SK-N-SH (cell line): ENCODE results near the gene EEF1A2. TPM values are rescaled to one million over a fixed set of nuclear protein-coding genes. Genes with fewer than 3 reads are reported as not detected.

Experiments
- CTCF ChIA-PET: fragments of 300-600, 350-600 bp; formaldehyde crosslinking; extraction: SDS; loops from one replicate; lab custom pipeline; 2021; lab: Yijun Ruan, JAX
- POLR2A ChIA-PET: fragments of 350-600 bp; sonication (Branson Sonifier 250); formaldehyde crosslinking; extraction: SDS; loops from one replicate; lab custom pipeline; 2020; ENCODE audit warnings: antibody characterized with exemption, inconsistent platforms; lab: Yijun Ruan, JAX
- DNase-seq: peaks from one replicate; pipeline ENCODE4 v3.0.0; 2012
- H2AFZ ChIP-seq: fragments of 200-600 bp; sonication (generic); 2 replicates; pipeline ENCODE4 v1.8.1; 2016; ENCODE audit warnings: antibody characterized with exemption, mild to moderate bottlenecking, low read depth
- H3F3A ChIP-seq: fragments of 200-600 bp; sonication (generic); replicated peaks from 2 replicates; pipeline ENCODE3; 2016; ENCODE audit warnings: antibody characterized with exemption, mild to moderate bottlenecking; ENCODE audit not compliant: insufficient read depth
- H3K27ac ChIP-seq, 2 experiments: fragments of 200-500 bp in 1 of 2; fragments of 200-600 bp in 1 of 2; sonication (Bioruptor generic) in 1 of 2; sonication (generic), shearing (Covaris generic) in 1 of 2; 2 replicates each; pipeline versions ENCODE4 v1.5.1 to v1.6.1; 2014 to 2016; ENCODE audit warnings: low read depth in 2 of 2, inconsistent platforms in 1 of 2, low read length in 1 of 2, mild to moderate bottlenecking in 1 of 2, mixed read lengths in 1 of 2
- H3K27me3 ChIP-seq: fragments of 200-600 bp; sonication (generic), shearing (Covaris generic); 2 replicates; pipeline ENCODE4 v1.6.1; 2016; ENCODE audit warnings: mixed run types; ENCODE audit not compliant: insufficient read depth
- H3K36me3 ChIP-seq, 2 experiments: fragments of 200-500 bp in 1 of 2; fragments of 200-600 bp in 1 of 2; sonication (Bioruptor generic) in 1 of 2; sonication (generic) in 1 of 2; replicated peaks in 1 of 2; 2 replicates each; pipeline versions ENCODE3 to v1.5.1; 2014 to 2016; ENCODE audit warnings: low read length in 1 of 2, mild to moderate bottlenecking in 1 of 2; ENCODE audit not compliant: insufficient read depth in 2 of 2, control insufficient read depth in 1 of 2
- H3K4me1 ChIP-seq, 2 experiments: fragments of 200-500 bp in 1 of 2; fragments of 200-600 bp in 1 of 2; sonication (Bioruptor generic) in 1 of 2; sonication (generic), shearing (Covaris generic) in 1 of 2; 2 replicates each; pipeline versions ENCODE4 v1.5.1 to v1.6.1; 2014 to 2016; ENCODE audit warnings: low read depth in 1 of 2, low read length in 1 of 2, mixed run types in 1 of 2; ENCODE audit not compliant: insufficient read depth in 2 of 2, control insufficient read depth in 1 of 2
- H3K4me2 ChIP-seq: fragments of 200-600 bp; sonication (generic), shearing (Covaris generic); 2 replicates; pipeline ENCODE4 v1.6.1; 2017; ENCODE audit warnings: mixed run types
- H3K4me3 ChIP-seq, 2 experiments: fragments of 200-500 bp in 1 of 2; fragments of 200-600 bp in 1 of 2; sonication (Bioruptor generic) in 1 of 2; sonication (generic), shearing (Covaris generic) in 1 of 2; 2 replicates each; pipeline versions ENCODE4 v1.5.1 to v1.8.1; 2014 to 2016; ENCODE audit warnings: low read depth in 2 of 2, inconsistent platforms in 1 of 2, low read length in 1 of 2, mild to moderate bottlenecking in 1 of 2, mixed read lengths in 1 of 2, moderate library complexity in 1 of 2
- H3K79me2 ChIP-seq: fragments of 200-600 bp; sonication (generic); 2 replicates; pipeline ENCODE4 v1.8.1; 2017; ENCODE audit warnings: mild to moderate bottlenecking; ENCODE audit not compliant: insufficient read depth
- H3K9ac ChIP-seq: fragments of 200-600 bp; sonication (generic); 2 replicates; pipeline ENCODE4 v1.6.1; 2017; ENCODE audit warnings: mixed run types
- H3K9me2 ChIP-seq: fragments of 200-600 bp; sonication (generic); 2 replicates; pipeline ENCODE4 v1.6.1; 2017; ENCODE audit warnings: mixed run types
- H3K9me3 ChIP-seq: fragments of 200-600 bp; sonication (generic); 2 replicates; pipeline ENCODE4 v1.6.1; 2017; ENCODE audit warnings: mixed run types, mild to moderate bottlenecking, moderate library complexity
- H4K20me1 ChIP-seq: fragments of 200-600 bp; sonication (generic); 2 replicates; pipeline ENCODE4 v1.6.1; 2017; ENCODE audit warnings: mild to moderate bottlenecking, mixed run types; ENCODE audit not compliant: insufficient read depth
- EP300 ChIP-seq, 2 experiments: IDR thresholded peaks; 2 replicates each; pipeline versions ENCODE4 v1.4.0 to v1.6.1; 2012; ENCODE audit warnings: borderline replicate concordance in 1 of 2, low read depth in 1 of 2, low read length in 1 of 2
- FOSL2 ChIP-seq: IDR thresholded peaks from 2 replicates; pipeline ENCODE4 v1.4.0; 2012; ENCODE audit warnings: low read depth, mild to moderate bottlenecking, moderate library complexity, borderline replicate concordance
- FOXJ3 ChIP-seq: sonication (generic); formaldehyde crosslinking; IDR thresholded peaks from 2 replicates; pipeline ENCODE4 v1.5.1; 2020; ENCODE audit warnings: mild to moderate bottlenecking, missing genetic modification reagents
- GABPA ChIP-seq: IDR thresholded peaks from 2 replicates; pipeline ENCODE4 v1.4.0; 2012; ENCODE audit warnings: low read depth, mild to moderate bottlenecking
- GATA2 ChIP-seq: sonication (generic); formaldehyde crosslinking; IDR thresholded peaks from 2 replicates; pipeline ENCODE4 v1.5.0; 2020; ENCODE audit warnings: mild to moderate bottlenecking, missing genetic modification reagents
- MAX ChIP-seq: IDR thresholded peaks from 2 replicates; pipeline ENCODE4 v1.4.0; 2012; ENCODE audit warnings: low read depth
- PBX3 ChIP-seq: IDR thresholded peaks from 2 replicates; pipeline ENCODE4; 2012
- POLR2AphosphoS5 ChIP-seq: IDR thresholded peaks from 2 replicates; pipeline ENCODE4 v1.6.1; 2012; ENCODE audit warnings: low read depth, low read length
- RCOR1 ChIP-seq: fragments of 150-350 bp; IDR thresholded peaks from 2 replicates; pipeline ENCODE4 v1.6.1; 2017; ENCODE audit warnings: antibody characterized with exemption, low read length
- REST ChIP-seq: IDR thresholded peaks from 2 replicates; pipeline ENCODE4 v1.6.1; 2012; ENCODE audit warnings: mild to moderate bottlenecking, low read depth, low read length, moderate library complexity
- SMC3 ChIP-seq: IDR thresholded peaks from 2 replicates; pipeline ENCODE4 v1.6.1; 2012; ENCODE audit warnings: low read depth, low read length, improper control_type of control experiment
- TAF1 ChIP-seq: IDR thresholded peaks from 2 replicates; pipeline ENCODE4 v1.6.1; 2012; ENCODE audit warnings: low read depth, mild to moderate bottlenecking, low read length, moderate library complexity, borderline replicate concordance
- TCF12 ChIP-seq: IDR thresholded peaks from 2 replicates; pipeline ENCODE4 v1.4.0; 2012
- TEAD4 ChIP-seq: IDR thresholded peaks from 2 replicates; pipeline ENCODE4 v1.4.0; 2012; ENCODE audit warnings: mild to moderate bottlenecking, borderline replicate concordance; ENCODE audit not compliant: insufficient read depth
- USF1 ChIP-seq: IDR thresholded peaks from 2 replicates; pipeline ENCODE4 v1.4.0; 2012; ENCODE audit warnings: low read depth, borderline replicate concordance
- YY1 ChIP-seq: IDR thresholded peaks from 2 replicates; pipeline ENCODE4 v1.4.0; 2012; ENCODE audit warnings: low read depth, mild to moderate bottlenecking
- ZBTB33 ChIP-seq: IDR thresholded peaks from 2 replicates; pipeline ENCODE4 v1.4.0; 2012; ENCODE audit warnings: low read depth, borderline replicate concordance
- WGBS: methylation state at CpG from one replicate; pipeline ENCODE4 v1.1.6; 2017; ENCODE audit warnings: low lambda C conversion rate; 5-methylcytosine and 5-hydroxymethylcytosine counted together
- polyA plus RNA-seq, 3 experiments: library from polyadenylated mRNA; depleted of rRNA; stranded (reverse); fragments of >200 nt; gene quantifications; 2 replicates each; pipeline ENCODE4 v1.2.3, GENCODE V29; 2012

Gene EEF1A2
- polyA plus RNA-seq, 1 of the 3 experiments (the other 2 are of a cell fraction) = 16.5 TPM

- H3K9me2 ChIP-seq = no peaks in the 10 kb centered on the region
- H3K4me1 ChIP-seq = peaks cover 0 to 54% of the 10 kb centered on the region in 2 experiments; a peak in 1 of 4 replicates
- no peak overlapping the region for H3K9ac ChIP-seq
- no peaks in the 10 kb centered on the region for H3F3A ChIP-seq
- H3K27me3 ChIP-seq = peaks cover 26% of the 10 kb centered on the region
- WGBS = 56% methylated on average over 9 of the region's 13 CpGs
- H2AFZ ChIP-seq = no peak overlapping the region
- no peak overlapping the region for H3K4me3 ChIP-seq
- no peak overlapping the region for H3K4me2 ChIP-seq
- no peaks in the 10 kb centered on the region for H3K9me3 ChIP-seq
- H3K27ac ChIP-seq = peak overlapping the region in 1 of 2 experiments; percentile 58; a peak in 1 of 4 replicates
- H3K79me2 ChIP-seq = no peaks in the 10 kb centered on the region
- CTCF ChIA-PET = interaction anchor here (0.9 to 5.2 kb wide), 4 partner anchors 10 to 32 kb away, joined by 3 to 24 read pairs (median 14); no protein-coding TSS in a partner anchor
- TF ChIP-seq POLR2AphosphoS5 (no peak), FOSL2 (no peak), YY1 (no peak)
- TF ChIP-seq, all 33 proteins: peak for 0
- POLR2A ChIA-PET = interaction anchor here (0.6 to 1.7 kb wide), 2 partner anchors 16 to 24 kb away, joined by 4 to 6 read pairs; no protein-coding TSS in a partner anchor
- Histone ChIP-seq H3K36me3 (no peaks in the 10 kb centered on the region), H4K20me1 (no peaks in the 10 kb centered on the region)
- peak; percentile 71 for DNase-seq
These were observed 26.0 kb downstream of the EEF1A2 start for GRCh38 chr20:63472862-63473390.

- Histone ChIP-seq H3K9me3 (no peaks in the 10 kb centered on the region), H2AFZ (no peak within 1 kb of the TSS), H3K27ac (peak within 1 kb of the TSS in 1 of 2 experiments; percentile 86; a peak in 2 of 4 replicates), H3K4me2 (no peak within 1 kb of the TSS; the same call in 1 of the 2 replicates), H3K9ac (no peak within 1 kb of the TSS), H3K36me3 (no peaks in the 10 kb centered on the region), H3K79me2 (no peaks in the 10 kb centered on the region), H3K27me3 (peaks cover 26% of the 10 kb centered on the region), H4K20me1 (no peaks in the 10 kb centered on the region), H3K9me2 (no peaks in the 10 kb centered on the region), H3K4me3 (peak within 1 kb of the TSS in 1 of 2 experiments; percentile 56; a peak in 2 of 4 replicates), H3K4me1 (peaks cover 0 to 55% of the 10 kb centered on the region in 2 experiments; a peak in 1 of 4 replicates), H3F3A (no peaks in the 10 kb centered on the region)
- DNase-seq = peak; percentile 87
- under 1% methylated on average over 23 of the region's 111 CpGs for WGBS
- ChIA-PET POLR2A (interaction anchor here (1.3 to 1.7 kb wide), 2 partner anchors 9 to 15 kb away, joined by 6 to 8 read pairs; no protein-coding TSS in a partner anchor), CTCF (interaction anchor here (0.9 to 5.2 kb wide), 7 partner anchors 9 to 46 kb away, joined by 3 to 24 read pairs (median 12); no protein-coding TSS in a partner anchor)
- TF ChIP-seq TAF1 (no peak), MAX (no peak), EP300 (IDR thresholded peaks at IDR 0.05; ENCODE audit: borderline replicate concordance in 1 of 2, low read depth in 1 of 2, low read length in 1 of 2) (no peak), SMC3 (no peak), USF1 (no peak), YY1 (no peak), FOXJ3 (CRISPR knock-in tag) (no peak), TEAD4 (no peak), RCOR1 (no peak), REST (no peak), ZBTB33 (no peak), GABPA (no peak), TCF12 (no peak), PBX3 (no peak), GATA2 (CRISPR knock-in tag) (no peak)
These were observed 26.7 kb downstream of the EEF1A2 start, which contains the start of gene KCNQ2 for GRCh38 chr20:63471981-63472831. Gene KCNQ2 (minus strand): TSS chr20:63472655. CDS start chr20:63472463, 192 bp downstream.
